ENCODE data around the gene PSMC3. TPM values are rescaled to one million over a fixed set of nuclear protein-coding genes. Genes with fewer than 3 reads are reported as not detected.

PSMC3 gene
- total RNA-seq, 1 donor from 2014 or later, result 126 TPM

GRCh38 chr11:47443028-47443700 lies 16.9 kb upstream of the PSMC3 start:
- DNase-seq (ENCODE audit: low read depth in 2 of 2), result no peak

- no peak for DNase-seq (ENCODE audit: low read depth in 2 of 2)
Measured at GRCh38 chr11:47442514-47442913, 16.3 kb upstream of the PSMC3 start.

- DNase-seq (ENCODE audit: low read depth in 2 of 2), result no peak
Measured at GRCh38 chr11:47441421-47441820, 15.2 kb upstream of the PSMC3 start.

- DNase-seq (ENCODE audit: low read depth in 2 of 2), result no peak
Measured at GRCh38 chr11:47440054-47440476, 13.8 kb upstream of the PSMC3 start.

GRCh38 chr11:47438721-47439120 lies 12.5 kb upstream of the PSMC3 start:
- DNase-seq (ENCODE audit: low read depth in 2 of 2), result no peak

GRCh38 chr11:47437746-47438418 lies 11.6 kb upstream of the PSMC3 start:
- no peak for DNase-seq (ENCODE audit: low read depth in 2 of 2)

GRCh38 chr11:47437218-47437745 lies 11.0 kb upstream of the PSMC3 start:
- DNase-seq (ENCODE audit: low read depth in 2 of 2), result no peak

- DNase-seq (ENCODE audit: low read depth in 2 of 2), result no peak
Measured at GRCh38 chr11:47436726-47437125, 10.5 kb upstream of the PSMC3 start.

- DNase-seq (ENCODE audit: low read depth in 2 of 2), result no peak
Measured at GRCh38 chr11:47435687-47436086, 9.4 kb upstream of the PSMC3 start.

GRCh38 chr11:47434011-47434786 lies 8.0 kb upstream of the PSMC3 start:
- DNase-seq (ENCODE audit: low read depth in 2 of 2), result peak in 1 of 2 donors; percentile 63

- no peak for DNase-seq (ENCODE audit: low read depth in 2 of 2)
Measured at GRCh38 chr11:47433157-47433556, 6.9 kb upstream of the PSMC3 start.

GRCh38 chr11:47431356-47432083 lies 5.3 kb upstream of the PSMC3 start:
- DNase-seq (ENCODE audit: low read depth in 2 of 2), result no peak

GRCh38 chr11:47430524-47430923 lies 4.3 kb upstream of the PSMC3 start:
- DNase-seq (ENCODE audit: low read depth in 2 of 2), result no peak

- no peak for DNase-seq (ENCODE audit: low read depth in 2 of 2)
Measured at GRCh38 chr11:47425611-47426010, 628 bp downstream of the PSMC3 start.

- DNase-seq (ENCODE audit: low read depth in 2 of 2), result no peak
Measured at GRCh38 chr11:47418454-47419259, 7.6 kb downstream of the PSMC3 start.

GRCh38 chr11:47417712-47418111 lies 8.5 kb downstream of the PSMC3 start:
- DNase-seq (ENCODE audit: low read depth in 2 of 2), result no peak

GRCh38 chr11:47415949-47416472 lies 10.2 kb downstream of the PSMC3 start:
- peak; percentile 89 to 93 for DNase-seq (ENCODE audit: low read depth in 2 of 2)

- no peak for DNase-seq (ENCODE audit: low read depth in 2 of 2)
Measured at GRCh38 chr11:47415091-47415854, 11.0 kb downstream of the PSMC3 start.

GRCh38 chr11:47414685-47415070 lies 11.6 kb downstream of the PSMC3 start:
- no peak for DNase-seq (ENCODE audit: low read depth in 2 of 2)
